Activated T-helper 1 cell treated with anti-CD3 and anti-CD28 coated beads, Interleukin-2, amount 50 U/mL, for 16 hours (primary cell): ENCODE results near the gene LRRN2.
"Not testable (repeated sequence)": the region's sequence is repeated elsewhere in the genome, so short reads cannot be mapped to it uniquely, and the experiment has no call there.

Source experiments
- DNase-seq, 2 donors: peaks; one replicate each; pipeline ENCODE4 v3.0.0-alpha.2; 2020; ENCODE audit warnings: low read depth in 1 of 2, low spot score in 1 of 2

The LRRN2 gene

GRCh38 chr1:204685236-204686006 lies at the start of gene LRRN2:
LRRN2 (minus strand) TSS chr1:204685738; CDS start chr1:204619992, 65,746 bp downstream.
- no peak for DNase-seq

- DNase-seq, result no peak
Observed at GRCh38 chr1:204735042-204735441, 49.5 kb upstream of the LRRN2 start.

- DNase-seq, result no peak
Observed at GRCh38 chr1:204733869-204734596, 48.5 kb upstream of the LRRN2 start.

- DNase-seq, result no peak
Observed at GRCh38 chr1:204733289-204733688, 47.8 kb upstream of the LRRN2 start.

- no peak for DNase-seq
Observed at GRCh38 chr1:204731985-204732575, 46.5 kb upstream of the LRRN2 start.

GRCh38 chr1:204731509-204731908 lies 46.0 kb upstream of the LRRN2 start:
- DNase-seq, result no peak

GRCh38 chr1:204730826-204731459 lies 45.4 kb upstream of the LRRN2 start:
- DNase-seq, result no peak

- DNase-seq, result no peak
Observed at GRCh38 chr1:204729516-204729915, 44.0 kb upstream of the LRRN2 start.

- DNase-seq, result no peak
Observed at GRCh38 chr1:204728456-204728855, 42.9 kb upstream of the LRRN2 start.

GRCh38 chr1:204728045-204728444 lies 42.5 kb upstream of the LRRN2 start:
- DNase-seq, result no peak

- not testable (repeated sequence) for DNase-seq
Observed at GRCh38 chr1:204727438-204727837, 41.9 kb upstream of the LRRN2 start.

- no peak for DNase-seq
Observed at GRCh38 chr1:204726478-204726877, 40.9 kb upstream of the LRRN2 start.

- DNase-seq, result no peak
Observed at GRCh38 chr1:204725821-204726448, 40.4 kb upstream of the LRRN2 start.

GRCh38 chr1:204723131-204723787 lies 37.7 kb upstream of the LRRN2 start:
- DNase-seq, result no peak

GRCh38 chr1:204721373-204722055 lies 36.0 kb upstream of the LRRN2 start:
- no peak for DNase-seq

GRCh38 chr1:204716660-204717059 lies 31.1 kb upstream of the LRRN2 start:
- no peak for DNase-seq

- DNase-seq, result no peak
Observed at GRCh38 chr1:204714861-204715511, 29.4 kb upstream of the LRRN2 start.

- DNase-seq, result no peak
Observed at GRCh38 chr1:204714194-204714860, 28.8 kb upstream of the LRRN2 start.

GRCh38 chr1:204713541-204713940 lies 28.0 kb upstream of the LRRN2 start:
- DNase-seq, result no peak
